Measurements from ENCODE around the gene RHOBTB1. TPM values are rescaled to one million over a fixed set of nuclear protein-coding genes. Genes with fewer than 3 reads are reported as not detected.

The RHOBTB1 gene
- polyA plus RNA-seq, 1 experiment: 17.3 TPM

- peaks cover 1% of the 10 kb centered on the region; the same call in 1 of the 2 replicates for H3K36me3 ChIP-seq (ENCODE audit: control insufficient read depth, insufficient read depth, low read length)
- no peak overlapping the region for H3K4me3 ChIP-seq (ENCODE audit: low read depth, low read length)
- H3K27me3 ChIP-seq (ENCODE audit: control insufficient read depth, insufficient read depth, low read length): no peaks in the 10 kb centered on the region
- CTCF ChIA-PET: no interaction called here
- no peak for DNase-seq (ENCODE audit: low read depth)
- POLR2A ChIA-PET: no interaction called here
- TF ChIP-seq CTCF (IDR thresholded peaks at IDR 0.05; ENCODE audit: insufficient read depth, low read depth, low read length): no peak
Measured at GRCh38 chr10:60878224-60878623, 65.8 kb downstream of the RHOBTB1 start.

GRCh38 chr10:60877777-60878120 is 66.2 kb downstream of the RHOBTB1 start:
- H3K36me3 ChIP-seq (ENCODE audit: control insufficient read depth, insufficient read depth, low read length): peaks cover 1% of the 10 kb centered on the region
- CTCF ChIA-PET: interaction anchor here (0.8 kb wide), 1 partner anchor 57 kb away, joined by 3 read pairs; no protein-coding TSS in a partner anchor
- no peak for TF ChIP-seq CTCF (IDR thresholded peaks at IDR 0.05; ENCODE audit: insufficient read depth, low read depth, low read length)
- no peak overlapping the region for H3K4me3 ChIP-seq (ENCODE audit: low read depth, low read length)
- DNase-seq (ENCODE audit: low read depth): no peak
- no peaks in the 10 kb centered on the region for H3K27me3 ChIP-seq (ENCODE audit: control insufficient read depth, insufficient read depth, low read length)
- POLR2A ChIA-PET: no interaction called here

GRCh38 chr10:60877061-60877776 is 66.8 kb downstream of the RHOBTB1 start:
- DNase-seq (ENCODE audit: low read depth): no peak
- Histone ChIP-seq H3K4me3 (ENCODE audit: low read depth, low read length) (no peak overlapping the region), H3K36me3 (ENCODE audit: control insufficient read depth, insufficient read depth, low read length) (peaks cover 1% of the 10 kb centered on the region), H3K27me3 (ENCODE audit: control insufficient read depth, insufficient read depth, low read length) (no peaks in the 10 kb centered on the region)
- ChIA-PET CTCF (interaction anchor here (0.8 kb wide), 1 partner anchor 57 kb away, joined by 3 read pairs; no protein-coding TSS in a partner anchor), POLR2A (no interaction called here)
- TF ChIP-seq CTCF (IDR thresholded peaks at IDR 0.05; ENCODE audit: insufficient read depth, low read depth, low read length): no peak

- Histone ChIP-seq H3K36me3 (ENCODE audit: control insufficient read depth, insufficient read depth, low read length) (peaks cover 5% of the 10 kb centered on the region), H3K27me3 (ENCODE audit: control insufficient read depth, insufficient read depth, low read length) (no peaks in the 10 kb centered on the region), H3K4me3 (ENCODE audit: low read depth, low read length) (no peak overlapping the region)
- no peak for TF ChIP-seq CTCF (IDR thresholded peaks at IDR 0.05; ENCODE audit: insufficient read depth, low read depth, low read length)
- no peak for DNase-seq (ENCODE audit: low read depth)
- CTCF ChIA-PET: no interaction called here
- POLR2A ChIA-PET: no interaction called here
Measured at GRCh38 chr10:60873758-60874157, 70.2 kb downstream of the RHOBTB1 start.

GRCh38 chr10:60872451-60872850 is 71.5 kb downstream of the RHOBTB1 start:
- ChIA-PET POLR2A (no interaction called here), CTCF (interaction anchor here (1.1 kb wide), 1 partner anchor 11 kb away, joined by 3 read pairs; no protein-coding TSS in a partner anchor)
- Histone ChIP-seq H3K36me3 (ENCODE audit: control insufficient read depth, insufficient read depth, low read length) (peaks cover 5% of the 10 kb centered on the region), H3K27me3 (ENCODE audit: control insufficient read depth, insufficient read depth, low read length) (no peaks in the 10 kb centered on the region), H3K4me3 (ENCODE audit: low read depth, low read length) (no peak overlapping the region)
- DNase-seq (ENCODE audit: low read depth): no peak
- no peak for TF ChIP-seq CTCF (IDR thresholded peaks at IDR 0.05; ENCODE audit: insufficient read depth, low read depth, low read length)

Measured in BJ (cell line).